GM19463 (cell line): Measurements from ENCODE around the gene IL9R.
A peak's percentile ranks its signal among the peaks of the same experiment; 100 is the strongest.
"Not testable (repeated sequence)": the region's sequence is repeated elsewhere in the genome, so short reads cannot be mapped to it uniquely, and the experiment has no call there.

Source experiments
- ATAC-seq: cut with Tn5 transposase; IDR thresholded peaks from one replicate; pipeline ENCODE4 v1.9.1; 2021; ENCODE audit warnings: mild to moderate bottlenecking, moderate library complexity; ENCODE audit not compliant: unreplicated experiment

Gene IL9R, protein sequence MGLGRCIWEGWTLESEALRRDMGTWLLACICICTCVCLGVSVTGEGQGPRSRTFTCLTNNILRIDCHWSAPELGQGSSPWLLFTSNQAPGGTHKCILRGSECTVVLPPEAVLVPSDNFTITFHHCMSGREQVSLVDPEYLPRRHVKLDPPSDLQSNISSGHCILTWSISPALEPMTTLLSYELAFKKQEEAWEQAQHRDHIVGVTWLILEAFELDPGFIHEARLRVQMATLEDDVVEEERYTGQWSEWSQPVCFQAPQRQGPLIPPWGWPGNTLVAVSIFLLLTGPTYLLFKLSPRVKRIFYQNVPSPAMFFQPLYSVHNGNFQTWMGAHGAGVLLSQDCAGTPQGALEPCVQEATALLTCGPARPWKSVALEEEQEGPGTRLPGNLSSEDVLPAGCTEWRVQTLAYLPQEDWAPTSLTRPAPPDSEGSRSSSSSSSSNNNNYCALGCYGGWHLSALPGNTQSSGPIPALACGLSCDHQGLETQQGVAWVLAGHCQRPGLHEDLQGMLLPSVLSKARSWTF

DNA sequence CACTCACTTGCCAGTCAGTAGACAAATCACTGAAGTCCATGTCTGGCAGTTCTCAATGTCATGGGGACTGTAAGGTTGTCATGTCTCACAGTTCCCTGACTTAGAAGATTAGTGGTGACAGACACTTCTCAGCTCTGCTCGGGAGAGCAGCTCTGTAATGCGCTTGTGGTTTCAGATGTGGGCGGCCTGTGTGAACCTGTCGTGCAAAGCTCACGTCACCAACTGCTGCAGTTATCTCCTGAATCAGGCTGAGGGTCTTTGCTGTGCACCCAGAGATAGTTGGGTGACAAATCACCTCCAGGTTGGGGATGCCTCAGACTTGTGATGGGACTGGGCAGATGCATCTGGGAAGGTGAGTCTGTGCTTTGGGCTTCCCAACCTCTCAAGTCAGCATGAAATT is at the start of gene IL9R:
Gene IL9R (plus strand): TSS at position 261 of the 400 bp plus-strand sequence. CDS start 64 bp downstream, at position 325.
- peak; percentile 81 for ATAC-seq

DNA sequence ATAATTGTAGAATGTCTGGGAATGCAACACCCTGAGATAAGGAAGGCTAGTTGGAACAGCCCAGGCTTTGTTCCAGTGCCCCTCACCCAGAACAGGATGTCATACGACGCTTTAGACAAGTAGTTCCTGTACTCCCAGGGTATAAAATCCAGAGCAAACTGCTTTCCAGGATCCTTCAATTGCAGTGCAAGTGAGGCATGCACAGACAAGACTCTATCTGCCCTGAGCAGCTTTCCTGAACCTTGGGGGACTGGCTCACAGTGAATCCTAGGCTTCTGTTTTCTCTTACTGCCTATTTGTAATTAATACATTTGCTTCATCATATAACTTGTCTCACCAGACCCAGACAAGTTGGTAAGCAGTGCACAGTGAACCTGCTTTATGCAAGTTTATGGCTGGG is 48.4 kb upstream of the IL9R start:
- ATAC-seq, result no peak

DNA sequence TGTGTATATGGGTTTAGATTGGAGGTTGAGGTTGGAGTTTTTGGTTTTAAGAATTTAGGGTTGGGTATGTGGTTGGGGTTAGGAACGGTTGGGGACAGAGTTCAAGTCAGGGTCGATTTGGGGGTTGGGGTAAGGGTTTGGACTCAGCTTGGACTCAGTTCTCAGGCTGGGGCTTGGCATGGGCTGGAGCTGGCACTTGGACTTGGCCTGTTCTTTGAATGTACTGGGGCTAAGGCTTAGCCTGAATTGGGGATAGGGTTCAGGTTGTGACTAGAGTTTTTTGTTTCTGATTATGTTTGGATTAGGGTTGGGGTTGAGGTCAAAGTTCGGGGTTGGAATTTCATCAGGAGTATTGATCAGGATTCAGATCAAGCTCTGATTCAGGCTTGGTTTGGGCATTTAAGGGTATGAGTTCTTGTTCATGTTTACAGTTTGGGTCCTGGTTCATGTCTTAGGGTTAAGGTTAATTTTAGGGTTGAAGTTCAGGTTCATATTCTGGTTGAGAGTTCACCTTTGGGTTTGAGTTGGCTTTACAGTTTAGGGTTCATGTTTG is 46.2 kb upstream of the IL9R start:
- no peak for ATAC-seq

DNA sequence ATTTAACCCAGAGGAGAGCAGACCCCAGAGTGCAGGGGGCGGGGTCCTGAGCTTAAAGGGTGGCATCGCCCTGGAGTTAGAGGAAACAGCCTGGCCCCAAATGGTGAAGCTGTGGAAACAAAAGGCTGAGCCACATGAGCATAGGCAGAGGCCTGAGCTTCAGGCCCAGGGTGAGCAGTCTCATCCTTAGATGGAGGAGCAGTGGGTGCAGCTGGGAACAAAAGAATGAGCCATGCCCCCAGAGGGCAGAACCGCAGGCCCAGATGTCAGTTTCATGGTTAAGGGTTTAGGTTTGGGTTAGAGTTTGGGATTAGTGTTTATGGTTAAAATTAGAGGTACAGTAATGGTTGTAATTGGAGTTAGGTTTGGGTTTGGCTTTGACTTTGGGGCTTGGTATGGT is 44.4 kb upstream of the IL9R start:
- no peak for ATAC-seq

DNA sequence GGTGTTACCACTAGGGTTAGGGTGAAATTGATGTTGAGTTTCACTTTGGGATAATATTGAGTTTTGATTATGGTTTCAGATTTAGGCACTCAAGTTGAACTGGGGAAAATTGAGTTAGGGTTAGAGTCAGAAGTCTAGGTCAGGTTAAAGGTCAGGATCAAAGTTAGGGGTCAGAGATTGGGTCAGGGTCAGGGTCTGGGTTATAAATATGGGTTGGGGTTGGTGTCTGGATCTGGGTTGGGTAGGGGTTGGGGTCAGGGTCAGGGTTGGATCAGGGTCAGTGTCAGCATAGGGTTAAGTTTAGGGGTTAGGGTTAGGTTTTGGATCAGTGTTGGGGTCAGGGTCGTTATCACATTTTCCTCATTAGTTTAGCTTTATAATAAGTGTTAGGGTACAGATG is 42.7 kb upstream of the IL9R start:
- no peak for ATAC-seq

DNA sequence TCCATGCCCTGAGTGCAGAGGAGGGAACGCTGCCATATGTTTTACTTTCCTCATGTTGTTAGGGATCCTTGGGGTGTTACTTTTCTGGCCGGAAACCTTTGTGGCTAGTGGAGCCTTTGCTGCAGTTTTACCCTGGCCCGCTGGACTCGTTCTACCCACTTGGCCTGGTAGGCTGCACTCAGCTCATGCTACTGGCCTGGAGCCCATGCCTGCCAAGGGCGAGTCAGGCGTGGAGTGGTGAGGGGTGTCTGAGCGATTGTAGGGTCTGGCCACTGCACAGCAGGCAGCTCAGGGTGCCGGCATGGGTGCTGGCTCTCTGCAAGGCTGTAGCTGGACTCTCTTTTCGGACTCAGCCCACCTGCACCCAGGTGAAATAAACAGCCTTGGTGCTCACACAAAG is 41.4 kb upstream of the IL9R start:
- no peak for ATAC-seq

DNA sequence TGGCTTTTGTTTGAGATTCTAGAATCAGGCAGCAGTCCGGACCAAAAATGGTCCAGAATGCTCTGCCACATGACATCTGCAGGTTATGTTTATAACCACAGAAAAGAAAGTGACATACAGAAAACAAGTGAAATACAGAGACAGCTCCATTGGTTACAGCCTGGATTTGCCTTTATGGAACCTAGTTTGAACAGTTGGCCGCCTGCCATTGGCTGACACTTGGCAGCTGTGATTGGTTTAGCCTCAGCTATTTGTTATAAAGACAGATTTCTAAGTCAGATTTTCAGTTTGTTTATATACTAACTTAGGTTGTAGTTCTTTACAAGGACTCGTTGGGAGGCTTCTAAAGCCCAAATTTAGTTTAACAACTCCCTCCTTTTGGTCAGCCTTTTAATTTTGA is 40.8 kb upstream of the IL9R start:
- no peak for ATAC-seq

DNA sequence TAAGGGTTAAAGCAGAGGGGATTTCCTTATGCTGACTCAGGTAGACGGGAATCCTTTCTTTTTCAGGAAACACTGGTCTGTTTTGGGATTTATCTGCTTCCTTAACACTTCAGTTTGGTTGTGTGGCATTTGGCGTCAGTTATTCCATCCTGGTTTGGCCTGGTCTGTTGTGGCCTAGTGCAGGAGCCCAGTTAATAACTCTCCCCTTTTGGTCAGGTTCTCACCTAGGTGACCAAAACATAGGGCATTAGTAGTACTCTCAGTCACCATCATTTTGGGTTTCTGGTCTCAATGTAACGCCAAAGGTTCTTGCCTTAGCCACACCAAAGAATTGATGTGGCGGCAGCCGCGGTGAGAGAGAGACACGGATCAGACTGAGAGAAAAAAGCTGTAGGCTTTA is 39.7 kb upstream of the IL9R start:
- ATAC-seq, result no peak

DNA sequence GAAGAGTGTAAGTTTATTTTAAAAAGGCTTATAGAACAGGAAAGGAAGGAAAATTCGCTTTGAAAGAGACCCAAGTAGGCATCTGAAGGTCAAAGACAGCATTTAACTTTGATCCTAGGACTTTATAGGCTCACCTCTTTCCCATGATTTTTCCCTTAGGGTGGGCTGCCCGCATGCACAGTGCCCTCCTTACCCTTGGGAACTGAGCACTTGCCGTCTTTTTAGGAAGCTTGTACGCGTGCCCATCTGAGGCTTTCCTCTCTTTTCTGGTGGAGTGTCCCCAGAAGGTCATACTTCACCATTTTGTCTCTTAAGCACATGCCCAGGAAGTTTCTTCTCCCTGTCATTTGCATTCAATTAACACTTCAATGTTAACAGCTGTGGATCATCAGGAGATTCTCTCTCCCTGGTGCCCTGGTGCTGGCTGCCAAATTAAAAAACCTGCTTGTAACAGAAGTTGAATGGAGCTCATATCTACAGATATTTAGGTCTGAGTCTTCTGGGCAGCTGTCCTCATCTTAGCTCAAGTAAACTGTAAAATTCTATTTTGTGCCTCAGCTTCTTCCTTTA is 38.4 kb upstream of the IL9R start:
- ATAC-seq, result no peak

DNA sequence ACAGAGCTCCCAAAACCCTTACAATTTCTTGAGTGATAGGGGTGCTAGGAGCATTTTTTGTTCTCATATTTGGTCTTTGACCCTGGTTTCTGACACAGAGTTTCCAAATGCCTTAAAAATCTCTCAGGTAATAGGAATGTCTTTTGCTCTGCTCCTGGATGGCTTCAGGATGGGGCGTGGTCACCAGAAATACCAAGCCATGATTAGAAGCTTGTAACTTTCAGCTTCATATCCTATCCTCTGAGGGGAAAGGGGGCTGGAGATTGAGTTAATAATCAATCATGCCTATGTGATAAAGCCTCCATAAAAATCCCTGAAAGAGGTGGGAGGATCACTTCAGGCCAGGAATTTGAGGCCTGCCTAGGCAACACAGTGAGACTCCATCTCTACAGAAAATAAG is 34.6 kb upstream of the IL9R start:
- ATAC-seq, result no peak

DNA sequence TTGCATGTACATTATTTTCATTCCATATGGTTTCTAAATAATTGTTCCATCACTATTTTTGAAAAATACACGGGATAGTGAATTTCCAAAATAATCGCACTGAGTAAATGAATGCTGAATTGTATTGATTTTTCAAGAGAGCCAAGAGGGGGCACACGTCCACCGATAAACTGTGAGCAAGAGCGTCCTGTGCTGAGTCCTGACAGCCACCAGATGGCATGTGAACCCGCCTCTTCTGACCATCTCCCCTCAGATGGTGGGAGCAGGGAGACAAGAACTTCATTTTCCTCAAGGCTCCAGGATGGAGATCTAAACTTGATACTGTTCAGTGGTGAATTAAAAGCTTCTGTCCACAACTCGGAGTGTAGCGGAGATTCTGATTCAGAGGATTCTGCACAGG is 30.6 kb upstream of the IL9R start:
- ATAC-seq, result no peak

DNA sequence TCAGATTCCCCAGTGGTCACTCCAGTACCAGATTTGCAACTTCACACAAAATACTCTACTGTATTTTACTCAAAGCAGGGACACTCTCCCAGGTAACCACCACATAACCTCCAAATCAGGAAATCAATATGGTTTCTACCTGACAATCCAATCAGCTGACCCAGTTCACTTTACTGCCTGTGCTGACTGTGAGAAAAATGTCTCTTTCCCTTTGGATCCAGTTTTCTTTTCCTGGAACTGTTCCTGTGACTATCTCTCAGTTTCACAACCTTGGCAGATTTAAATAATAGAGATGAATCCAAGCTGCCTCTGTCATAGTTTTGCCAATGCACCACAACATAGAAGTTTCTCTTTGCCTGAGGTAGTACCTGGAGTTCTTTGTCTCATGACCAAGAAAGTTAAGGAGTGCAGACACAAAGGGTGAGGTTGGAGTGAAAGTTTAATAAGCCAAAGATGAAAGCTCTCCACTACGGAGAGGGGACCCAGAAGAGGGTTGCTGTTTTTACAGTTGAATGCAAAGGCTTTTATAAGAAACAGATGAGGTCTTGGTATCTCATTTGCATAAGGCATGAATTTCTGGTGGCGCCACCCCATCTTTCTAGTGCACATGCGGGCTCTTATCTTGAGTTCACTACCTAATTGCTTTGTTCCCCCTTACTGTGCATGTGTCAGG is 29.7 kb upstream of the IL9R start:
- no peak for ATAC-seq

DNA sequence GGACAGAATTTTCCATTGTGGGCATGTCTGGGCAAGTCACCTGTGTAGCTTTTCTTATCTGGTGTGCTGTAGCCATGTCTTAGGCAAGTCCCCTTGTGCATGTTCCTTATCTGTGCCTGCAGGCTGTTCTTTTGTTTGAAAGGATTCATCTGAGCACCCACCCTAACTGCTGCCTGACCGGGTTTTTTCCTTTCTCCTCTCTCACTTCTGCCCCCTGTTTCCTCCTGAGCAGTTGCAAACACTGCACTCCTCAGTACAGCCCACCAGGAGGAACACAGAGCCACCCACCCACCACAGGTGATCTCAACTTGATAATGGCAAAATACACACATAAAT is 29.2 kb upstream of the IL9R start:
- ATAC-seq, result no peak

DNA sequence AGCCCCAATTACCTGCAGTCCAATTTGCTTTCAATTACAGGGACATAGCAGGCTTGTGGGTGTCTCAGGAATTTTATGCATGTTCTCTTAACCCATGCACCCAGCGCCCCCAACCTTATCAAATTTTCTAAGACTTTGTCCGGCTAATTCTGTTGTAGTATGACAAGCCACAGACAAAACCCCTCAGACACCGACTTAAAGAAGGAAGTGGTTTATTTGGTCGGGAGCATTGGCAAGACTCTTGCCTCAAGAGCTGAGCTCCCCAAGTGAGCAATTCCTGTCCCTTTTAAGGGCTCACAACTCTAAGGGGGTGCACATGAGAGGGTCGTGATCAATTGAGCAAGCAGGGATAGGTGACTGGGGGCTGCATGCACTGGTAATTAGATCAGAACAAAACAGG is 28.7 kb upstream of the IL9R start:
- ATAC-seq, result no peak

DNA sequence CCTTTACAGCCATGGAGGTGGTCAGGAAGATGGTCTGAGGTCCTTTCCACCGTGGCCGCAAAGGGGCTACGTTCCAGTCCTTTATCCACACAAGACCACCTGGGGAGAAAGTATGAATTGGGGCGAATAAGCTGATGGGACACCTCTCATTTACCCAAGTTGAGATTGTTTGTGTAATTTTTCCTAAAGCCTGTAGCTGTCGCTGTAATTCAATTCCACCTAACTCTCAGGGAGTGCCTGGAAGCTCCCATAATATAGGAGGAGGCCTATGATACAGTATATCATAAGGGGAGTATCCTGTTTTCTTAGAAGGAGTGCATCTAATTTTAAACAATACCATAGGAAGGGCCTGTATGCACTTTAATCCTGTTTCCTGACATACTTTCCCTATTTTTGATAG is 25.8 kb upstream of the IL9R start:
- ATAC-seq, result not testable (repeated sequence)

DNA sequence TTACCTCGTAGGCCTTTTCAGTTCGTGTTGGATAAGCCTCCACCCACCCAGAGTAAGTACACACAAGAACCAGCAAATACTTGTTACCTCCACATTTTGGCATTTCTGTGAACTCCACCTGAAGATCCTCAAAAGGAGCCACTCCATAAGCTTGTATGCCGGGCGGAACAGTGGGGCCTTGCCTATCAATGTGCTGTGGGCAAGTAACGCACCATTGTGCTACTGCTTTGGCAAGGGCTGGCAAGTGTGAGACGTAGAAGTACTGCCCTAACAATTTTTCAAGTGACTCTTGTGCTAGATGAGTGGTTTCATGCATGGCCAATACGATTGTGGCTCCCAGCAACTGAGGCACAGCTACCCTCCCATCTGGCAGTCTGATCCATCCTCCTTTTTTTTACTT is 25.3 kb upstream of the IL9R start:
- ATAC-seq, result not testable (repeated sequence)

DNA sequence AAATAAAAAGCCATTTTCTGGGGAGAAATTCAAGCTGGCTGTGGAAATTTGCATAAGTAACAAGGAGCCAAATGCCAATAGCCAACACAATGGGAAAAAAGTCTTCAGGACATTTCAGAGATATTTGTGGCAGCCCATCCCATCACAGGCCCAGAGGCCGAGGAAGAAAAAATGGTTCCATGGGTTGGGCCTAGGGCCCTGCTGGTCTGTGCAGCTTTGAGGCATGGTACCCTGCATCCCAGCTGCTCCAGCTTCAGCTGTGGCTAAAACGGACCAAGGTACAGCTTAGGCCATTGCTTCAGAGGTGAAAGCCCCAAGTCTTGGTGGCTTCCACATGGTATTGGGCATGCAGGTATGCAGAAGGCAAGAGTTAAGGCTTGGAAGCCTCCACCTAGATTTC is 14.2 kb upstream of the IL9R start:
- no peak for ATAC-seq

DNA sequence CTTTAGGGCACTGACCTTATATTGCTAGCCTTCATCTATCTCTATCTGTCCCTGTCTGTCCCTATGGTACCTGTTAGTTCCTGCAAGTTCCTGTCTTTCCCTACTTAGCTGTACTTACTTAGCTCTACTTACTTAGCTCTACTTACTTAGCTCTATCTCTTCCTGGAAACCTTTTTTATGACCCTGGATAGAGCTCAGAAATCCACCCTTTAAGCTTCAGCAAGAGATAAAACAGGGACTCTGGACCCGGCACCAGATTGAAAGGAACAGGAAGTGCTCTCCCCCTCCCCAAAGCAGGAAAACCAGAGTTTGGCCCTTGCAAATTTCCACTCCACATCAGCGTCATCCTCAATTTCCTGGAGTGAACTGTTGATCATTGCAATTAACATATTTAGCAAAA is 12.3 kb upstream of the IL9R start:
- no peak for ATAC-seq

DNA sequence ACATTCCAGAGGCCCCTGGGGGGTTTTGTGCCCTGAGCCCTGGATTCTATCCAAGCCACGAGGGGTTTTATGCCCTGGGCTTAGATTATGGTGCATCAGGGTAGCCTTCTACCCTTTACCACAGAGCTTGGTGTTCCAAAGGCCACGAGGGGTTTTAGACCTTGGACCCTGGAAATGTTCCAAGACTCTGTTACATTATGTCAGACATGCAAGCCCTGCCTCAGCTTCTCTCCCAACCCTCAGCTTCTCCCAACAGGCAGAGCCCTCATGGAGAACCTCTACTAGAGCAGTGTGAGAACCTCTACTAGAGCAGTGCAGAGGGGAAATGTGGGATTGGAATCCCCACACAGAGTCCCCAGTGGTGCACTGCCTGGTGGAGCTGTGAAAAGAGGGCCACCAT is 10.5 kb upstream of the IL9R start:
- not testable (repeated sequence) for ATAC-seq

DNA sequence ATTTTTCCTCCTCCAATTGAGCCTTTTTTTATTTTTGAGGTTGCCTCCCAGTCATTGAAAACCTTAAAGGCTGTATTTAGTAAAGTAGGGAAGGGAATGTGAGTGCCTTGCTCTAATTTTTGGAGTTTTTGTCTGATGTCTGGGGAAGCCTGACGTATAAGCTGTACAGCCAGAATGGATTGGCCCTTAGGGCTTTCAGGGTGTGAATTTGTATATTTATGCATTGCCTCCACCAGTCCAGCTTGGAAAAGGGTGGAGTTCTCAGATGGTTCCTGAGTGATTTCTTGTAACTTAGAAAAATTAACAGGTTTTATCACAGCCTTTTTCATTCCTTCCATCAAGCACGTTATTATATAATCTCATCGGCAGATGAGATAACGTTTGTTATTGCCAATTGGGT is 8.6 kb upstream of the IL9R start:
- ATAC-seq, result no peak

DNA sequence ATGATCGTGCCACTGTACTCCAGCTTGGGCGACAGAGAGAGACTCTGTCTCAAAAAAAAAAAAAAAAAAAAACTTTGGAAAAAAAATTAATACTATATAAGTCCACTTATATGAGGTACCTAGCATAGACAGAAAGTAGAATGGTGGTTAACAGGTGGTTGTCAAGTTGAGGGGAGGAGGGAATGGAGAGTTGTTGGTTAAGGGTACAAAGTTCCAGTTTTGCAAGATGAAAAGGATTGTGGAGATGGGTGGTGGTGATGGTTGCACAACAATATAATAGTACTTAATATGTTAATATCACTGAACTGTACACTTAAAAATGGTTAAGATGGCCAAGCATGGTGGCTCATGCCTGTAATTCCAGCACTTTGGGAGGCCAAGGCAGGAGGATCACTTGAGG is 4.1 kb upstream of the IL9R start:
- ATAC-seq, result no peak

DNA sequence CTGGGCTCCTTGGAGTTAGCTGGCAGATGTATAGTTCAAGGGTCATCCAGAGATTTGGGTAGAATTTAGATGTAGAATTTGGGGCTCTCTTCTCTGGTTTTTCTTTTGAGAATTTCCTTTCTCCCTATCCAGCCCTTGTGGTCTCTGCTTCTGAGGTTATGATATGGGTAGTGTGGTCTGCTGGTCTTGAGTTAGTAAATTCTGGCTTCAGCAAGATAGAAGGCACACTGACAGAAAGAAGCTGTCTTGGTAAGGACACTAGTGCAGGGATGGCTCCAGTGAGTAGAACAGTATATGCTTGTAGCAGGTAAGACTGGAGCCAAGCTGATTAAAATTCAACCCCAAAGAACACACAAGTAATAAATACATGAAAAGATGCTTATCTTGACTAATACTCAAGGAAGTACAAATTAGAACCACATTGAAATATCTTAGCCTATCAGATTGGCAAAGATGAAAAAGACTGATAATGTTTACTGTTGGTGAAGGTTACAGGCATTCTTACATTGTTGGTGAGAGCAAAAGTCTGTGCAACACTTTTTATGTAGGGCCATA is 2.1 kb upstream of the IL9R start:
- ATAC-seq, result no peak
